OCI-LY7 (cell line): ENCODE results near the gene FBRSL1. TPM values are rescaled to one million over a fixed set of nuclear protein-coding genes. Genes with fewer than 3 reads are reported as not detected.

Experiments used
- BruUV-seq: library from RNA; stranded (reverse); fragments of 400-500 nt; replicated peaks from 2 replicates; lab custom pipeline; 2021; lab: Mats Ljungman, UMichigan
- CTCF ChIA-PET: fragments of 300-600 bp; sonication (Branson Sonifier 250); formaldehyde crosslinking; loops from one replicate; lab custom pipeline; 2022; ENCODE audit warnings: antibody characterized with exemption; ENCODE audit not compliant: unreplicated experiment; lab: Charles Lee
- POLR2A ChIA-PET: fragments of 300-600 bp; sonication (Branson Sonifier 250); formaldehyde crosslinking; loops from one replicate; lab custom pipeline; 2022; ENCODE audit warnings: antibody characterized with exemption; lab: Charles Lee
- DNase-seq: peaks from one replicate; pipeline ENCODE4 v3.0.0-alpha.2; 2015; ENCODE audit warnings: low spot score
- H2AFZ ChIP-seq: fragments of 200-600 bp; sonication (generic), shearing (Covaris generic); 2 replicates; pipeline ENCODE4 v1.6.1; 2014; ENCODE audit warnings: mild to moderate bottlenecking, antibody characterized with exemption, low read length, moderate library complexity
- H3K27ac ChIP-seq: fragments of 200-600 bp; sonication (generic); 2 replicates; pipeline ENCODE4 v1.5.1; 2014; ENCODE audit warnings: mixed run types, low read depth, mild to moderate bottlenecking, moderate library complexity, low read length, inconsistent platforms; ENCODE audit not compliant: poor library complexity, severe bottlenecking
- H3K36me3 ChIP-seq: fragments of 200-600 bp; sonication (generic); 2 replicates; pipeline ENCODE4 v1.6.1; 2014; ENCODE audit warnings: mild to moderate bottlenecking, antibody characterized with exemption, low read length, moderate library complexity, mixed read lengths; ENCODE audit not compliant: insufficient read depth
- H3K4me1 ChIP-seq: fragments of 200-600 bp; sonication (generic); 2 replicates; pipeline ENCODE4 v1.5.1; 2014; ENCODE audit warnings: mild to moderate bottlenecking, low read length; ENCODE audit not compliant: insufficient read depth, poor library complexity, severe bottlenecking
- H3K4me2 ChIP-seq: fragments of 200-600 bp; sonication (generic); 2 replicates; pipeline ENCODE4 v1.6.1; 2014; ENCODE audit warnings: mild to moderate bottlenecking, low read length
- H3K4me3 ChIP-seq: fragments of 200-600 bp; sonication (generic); 2 replicates; pipeline ENCODE4 v1.5.1; 2014; ENCODE audit warnings: mild to moderate bottlenecking, low read depth, low read length; ENCODE audit not compliant: poor library complexity, severe bottlenecking
- H3K79me2 ChIP-seq: fragments of 200-600 bp; sonication (generic); 2 replicates; pipeline ENCODE4 v1.6.1; 2016; ENCODE audit warnings: low read depth, mild to moderate bottlenecking, low read length, moderate library complexity, mixed read lengths; ENCODE audit not compliant: insufficient read depth
- H3K9me2 ChIP-seq: fragments of 200-600 bp; sonication (generic); 2 replicates; pipeline ENCODE4 v1.6.1; 2016; ENCODE audit warnings: mild to moderate bottlenecking, low read length, mixed read lengths; ENCODE audit not compliant: insufficient read depth
- H3K9me3 ChIP-seq: fragments of 200-600 bp; sonication (generic); 2 replicates; pipeline ENCODE4 v1.6.1; 2014; ENCODE audit warnings: mild to moderate bottlenecking, mixed run types, low read length, mixed read lengths
- H4K20me1 ChIP-seq: fragments of 200-600 bp; sonication (generic); 2 replicates; pipeline ENCODE4 v1.6.1; 2014; ENCODE audit warnings: mild to moderate bottlenecking, antibody characterized with exemption, low read length, moderate library complexity, mixed read lengths; ENCODE audit not compliant: insufficient read depth
- CTCF ChIP-seq: fragments of 200-600 bp; sonication (generic); conservative IDR thresholded peaks from 2 replicates; pipeline ENCODE4 v1.5.1; 2014; ENCODE audit warnings: mild to moderate bottlenecking, antibody characterized with exemption, low read length, moderate library complexity, mixed read lengths
- EZH2phosphoT487 ChIP-seq: fragments of 200-600 bp; sonication (generic); IDR thresholded peaks from 2 replicates; pipeline ENCODE4 v1.6.1; 2018; ENCODE audit warnings: low read depth, borderline replicate concordance, mild to moderate bottlenecking, mixed run types, antibody characterized with exemption, low read length, moderate library complexity, mixed read lengths
- intact Hi-C: fragments of 100-400 bp; cut with micrococcal nuclease; formaldehyde crosslinking; loops from one replicate; pipeline ENCODE4 v1.10.0; 2022; ENCODE audit not compliant: unreplicated experiment
- total RNA-seq, 2 experiments: library from RNA; depleted of rRNA in 1 of 2; stranded (reverse); fragments of >200 nt in 1 of 2; shearing (Covaris generic) in 1 of 2; gene quantifications; 2 replicates each; pipeline ENCODE4 v1.2.3, GENCODE V29; 2014 to 2022

The FBRSL1 gene
- total RNA-seq, 2 experiments from 2014 or later = 24.6 to 87.8 TPM

GRCh38 chr12:132536102-132536876, 46.3 kb downstream of the FBRSL1 start:
- DNase-seq = no peak
- Histone ChIP-seq H3K4me1 (no peaks in the 10 kb centered on the region), H2AFZ (no peak overlapping the region), H3K9me2 (no peaks in the 10 kb centered on the region), H3K79me2 (no peaks in the 10 kb centered on the region), H4K20me1 (no peaks in the 10 kb centered on the region), H3K9me3 (no peaks in the 10 kb centered on the region), H3K27ac (no peak overlapping the region), H3K36me3 (no peaks in the 10 kb centered on the region), H3K4me3 (no peak overlapping the region), H3K4me2 (no peak overlapping the region)
- POLR2A ChIA-PET = no interaction called here
- TF ChIP-seq CTCF (no peak), EZH2phosphoT487 (no peak)
- intact Hi-C loops = no loop called here
- BruUV-seq = no TSS peak
- CTCF ChIA-PET = no interaction called here

DNA sequence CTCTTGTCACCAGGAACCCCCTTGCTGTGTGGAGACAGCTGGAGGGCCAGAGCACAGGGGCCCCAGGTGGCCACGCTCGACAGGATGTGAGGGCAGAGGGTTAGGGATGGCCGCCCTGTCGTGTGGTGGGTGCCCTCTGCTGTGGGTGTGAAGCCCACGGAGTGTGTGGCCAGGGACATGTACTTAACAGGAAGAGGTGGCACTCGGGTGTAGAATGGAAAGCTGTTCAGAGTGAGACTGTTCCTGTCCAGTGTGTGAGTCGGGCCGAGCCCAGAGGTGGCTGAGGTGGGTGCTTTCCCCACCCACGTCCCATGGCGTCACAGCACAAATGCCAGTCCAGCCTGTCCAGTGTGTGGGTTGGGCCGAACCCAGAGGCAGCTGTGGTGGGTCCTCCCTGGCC, 47.1 kb downstream of the FBRSL1 start:
- Histone ChIP-seq H3K4me2 (no peak overlapping the region), H3K4me3 (no peak overlapping the region), H3K9me3 (no peaks in the 10 kb centered on the region), H3K27ac (no peak overlapping the region), H3K79me2 (no peaks in the 10 kb centered on the region), H3K4me1 (no peaks in the 10 kb centered on the region), H3K36me3 (no peaks in the 10 kb centered on the region), H3K9me2 (no peaks in the 10 kb centered on the region), H4K20me1 (no peaks in the 10 kb centered on the region), H2AFZ (no peak overlapping the region)
- ChIA-PET POLR2A (no interaction called here), CTCF (no interaction called here)
- TF ChIP-seq CTCF = no peak
- no peak for TF ChIP-seq EZH2phosphoT487
- intact Hi-C loops = no loop called here
- no peak for DNase-seq
- BruUV-seq = no TSS peak

GRCh38 chr12:132537836-132538662, 48.1 kb downstream of the FBRSL1 start:
- Histone ChIP-seq H4K20me1 (no peaks in the 10 kb centered on the region), H3K9me3 (no peaks in the 10 kb centered on the region), H2AFZ (no peak overlapping the region), H3K4me3 (no peak overlapping the region), H3K9me2 (no peaks in the 10 kb centered on the region), H3K27ac (no peak overlapping the region), H3K36me3 (no peaks in the 10 kb centered on the region), H3K79me2 (no peaks in the 10 kb centered on the region), H3K4me2 (no peak overlapping the region), H3K4me1 (no peaks in the 10 kb centered on the region)
- no peak for DNase-seq
- intact Hi-C loops = no loop called here
- TF ChIP-seq CTCF = no peak
- TF ChIP-seq EZH2phosphoT487 = no peak
- BruUV-seq = no TSS peak
- ChIA-PET POLR2A (no interaction called here), CTCF (no interaction called here)
